HG02973 (cell line): ENCODE results near the gene NTRK2.

Experiments used
- ATAC-seq: cut with Tn5 transposase; IDR thresholded peaks from one replicate; pipeline ENCODE4 v1.9.1; 2021; ENCODE audit warnings: moderate library complexity; ENCODE audit not compliant: unreplicated experiment

Gene NTRK2

DNA sequence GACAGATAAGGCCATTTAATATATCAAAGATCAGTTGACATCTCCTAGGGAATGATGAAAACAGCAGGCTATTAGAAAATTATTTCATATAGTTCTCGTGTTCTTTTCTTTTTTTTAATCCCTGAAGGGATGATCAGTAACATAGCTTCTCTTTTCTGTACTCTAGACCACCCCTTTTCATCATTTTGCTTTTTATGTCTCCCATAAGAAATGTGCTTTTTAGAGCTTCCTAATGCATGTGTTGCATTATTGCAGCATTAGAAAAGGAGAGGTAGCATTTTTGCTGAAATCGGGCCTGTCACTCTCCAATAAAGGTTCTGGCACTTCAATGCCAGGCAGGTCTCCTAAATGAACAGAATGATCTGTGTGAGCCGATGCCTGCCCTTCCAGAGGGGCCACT, 143.3 kb downstream of the NTRK2 start:
- ATAC-seq: no peak

- no peak for ATAC-seq
Measured at GRCh38 chr9:84815554-84815953, 146.0 kb downstream of the NTRK2 start.

GRCh38 chr9:84817038-84817437, 147.5 kb downstream of the NTRK2 start:
- ATAC-seq: no peak

DNA sequence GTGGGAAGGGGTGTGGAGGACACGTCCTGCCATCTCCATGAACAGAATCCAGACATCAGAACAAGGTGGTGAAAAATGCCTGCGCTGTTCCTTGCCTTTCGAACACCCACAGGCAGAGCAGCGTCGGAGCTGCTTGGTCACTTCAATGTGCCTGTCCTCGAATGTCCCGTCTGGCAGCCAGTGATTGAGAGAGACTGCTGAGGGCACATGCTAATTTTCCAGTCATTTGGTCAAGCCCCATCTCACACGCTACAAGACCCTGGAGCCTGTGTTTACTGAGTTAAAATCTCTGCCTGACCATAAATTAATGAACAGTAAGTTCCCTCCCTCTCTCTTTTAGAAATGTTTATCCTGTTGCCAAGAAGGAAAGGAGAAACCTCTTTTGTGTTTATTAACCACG, 149.3 kb downstream of the NTRK2 start:
- no peak for ATAC-seq

DNA sequence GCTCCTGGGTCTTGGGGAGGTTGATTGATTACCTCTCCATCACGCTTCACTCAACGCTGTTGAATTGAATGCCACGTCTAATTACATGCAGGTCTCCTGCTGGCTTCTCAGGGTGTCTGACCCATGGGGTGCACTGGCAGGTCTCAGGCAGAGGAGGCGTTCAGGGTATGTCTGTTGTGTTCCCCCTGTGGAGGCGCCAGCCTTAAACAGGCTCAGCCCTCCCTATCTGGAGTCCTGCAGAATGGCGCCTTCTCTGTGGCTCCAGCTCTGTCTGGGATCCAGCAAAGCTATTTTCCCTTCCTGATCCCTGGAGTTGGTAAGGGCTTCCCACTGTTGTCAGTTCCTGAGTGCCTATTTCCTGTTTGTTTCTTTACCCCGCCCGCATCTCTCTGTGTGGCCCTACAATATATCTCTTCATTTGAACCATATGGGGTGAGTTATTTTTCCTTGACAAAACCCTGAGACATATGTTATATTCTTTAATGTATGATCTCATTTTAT, 150.0 kb downstream of the NTRK2 start:
- no peak for ATAC-seq

DNA sequence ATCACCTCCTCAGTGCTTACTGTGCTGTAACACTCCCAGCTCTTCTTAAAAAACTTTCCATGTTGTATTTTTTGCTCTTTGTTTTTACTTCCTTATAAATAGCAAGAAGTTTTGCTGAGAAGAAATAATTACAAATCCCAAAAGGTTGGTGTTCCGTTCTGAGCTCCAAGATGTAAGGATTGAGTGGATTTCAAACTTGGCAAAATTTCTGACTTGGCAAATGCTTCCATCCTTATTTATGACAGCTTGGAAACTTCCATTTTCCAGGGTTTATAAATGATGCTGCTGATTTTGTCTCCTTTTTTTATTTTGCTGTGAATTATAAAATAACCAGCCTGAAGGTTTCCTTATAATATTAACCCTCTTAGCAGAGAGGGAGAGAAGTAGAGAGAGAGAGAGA, 151.9 kb downstream of the NTRK2 start:
- no peak for ATAC-seq

- ATAC-seq: no peak
Measured at GRCh38 chr9:84822589-84823233, 153.2 kb downstream of the NTRK2 start.

DNA sequence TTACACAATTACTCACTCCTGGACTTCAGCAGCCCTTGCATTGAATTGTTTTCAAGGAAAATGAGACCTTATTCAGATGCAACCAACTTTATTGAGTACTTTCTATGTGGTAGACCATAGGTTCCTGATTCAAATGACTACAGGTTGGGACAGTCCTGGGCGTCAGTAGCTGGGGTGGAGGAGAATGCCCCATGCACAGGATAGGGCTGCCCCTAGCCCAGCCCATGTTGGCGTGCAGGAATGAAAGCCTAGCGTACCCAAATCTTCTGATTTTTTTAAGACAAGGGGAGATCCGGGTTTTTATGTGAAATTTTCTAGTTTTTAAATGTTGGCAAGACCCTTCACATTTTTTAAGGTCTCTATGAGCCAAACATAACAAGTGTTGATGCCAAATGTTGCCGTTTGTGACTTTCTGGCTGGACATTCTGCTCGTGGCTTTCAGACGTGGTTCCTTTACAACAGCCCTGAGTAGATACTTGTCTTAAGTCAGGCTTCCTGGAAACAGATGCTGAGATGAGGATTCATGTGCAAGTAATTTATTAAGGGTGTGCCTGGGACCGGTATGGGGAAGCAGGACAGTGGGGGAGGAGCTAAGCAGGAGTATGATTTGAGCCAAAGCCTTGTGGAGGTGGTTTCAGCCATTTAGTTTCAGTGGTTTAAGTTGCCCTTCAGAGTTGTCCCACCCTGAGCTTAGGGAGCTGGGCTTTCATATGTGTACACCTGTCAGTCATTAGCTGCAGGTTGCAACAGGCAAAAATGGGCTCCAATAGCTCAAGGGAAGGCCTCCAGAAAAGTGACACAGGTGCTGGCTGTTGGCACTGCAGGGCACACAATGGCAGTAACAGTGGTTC, 154.1 kb downstream of the NTRK2 start:
- ATAC-seq: no peak

DNA sequence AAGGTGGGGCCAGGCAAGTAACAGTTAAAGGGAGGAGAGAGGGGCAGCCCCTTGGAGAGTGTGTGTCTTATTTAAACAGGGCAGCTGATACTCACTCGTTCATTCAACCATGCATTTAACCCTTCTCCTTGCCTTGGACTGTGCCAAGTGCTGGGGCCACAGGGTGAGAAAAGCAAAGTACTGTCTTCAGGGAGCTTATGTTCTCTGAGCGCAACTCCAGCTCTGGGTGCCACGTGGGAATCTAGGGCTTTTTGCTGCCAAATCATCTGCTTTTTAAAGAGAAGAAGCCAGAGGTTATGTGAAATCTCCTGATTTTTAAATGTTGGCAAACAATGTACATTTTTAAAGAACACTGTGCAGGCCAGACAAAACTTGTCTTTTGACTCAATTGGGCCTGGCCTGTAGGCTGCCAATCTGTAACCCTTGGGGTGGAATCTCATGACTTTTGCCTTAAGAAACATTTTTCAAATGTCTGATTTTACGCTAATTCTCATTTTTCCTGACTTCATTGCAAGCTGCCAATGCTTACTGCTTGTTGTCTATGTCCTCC, 157.8 kb downstream of the NTRK2 start:
- ATAC-seq: no peak

DNA sequence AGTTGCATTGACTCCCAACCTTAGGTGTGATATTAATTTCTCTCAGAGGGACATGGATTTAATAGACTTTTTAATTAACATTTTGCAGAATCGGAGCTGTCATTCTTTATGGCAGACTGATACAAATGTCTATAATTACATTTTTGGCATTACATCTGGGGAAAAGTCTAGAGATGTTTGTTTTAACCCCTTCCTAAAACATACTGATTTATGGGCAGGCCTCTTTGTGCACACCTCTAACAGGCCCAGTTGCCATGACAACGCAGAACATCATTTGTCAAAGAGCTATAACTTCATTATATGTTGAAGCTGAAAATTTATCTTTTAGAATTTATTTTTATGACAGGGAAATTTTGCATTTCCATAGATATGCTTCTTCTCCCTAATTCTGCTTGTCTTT, 158.5 kb downstream of the NTRK2 start:
- ATAC-seq: no peak

DNA sequence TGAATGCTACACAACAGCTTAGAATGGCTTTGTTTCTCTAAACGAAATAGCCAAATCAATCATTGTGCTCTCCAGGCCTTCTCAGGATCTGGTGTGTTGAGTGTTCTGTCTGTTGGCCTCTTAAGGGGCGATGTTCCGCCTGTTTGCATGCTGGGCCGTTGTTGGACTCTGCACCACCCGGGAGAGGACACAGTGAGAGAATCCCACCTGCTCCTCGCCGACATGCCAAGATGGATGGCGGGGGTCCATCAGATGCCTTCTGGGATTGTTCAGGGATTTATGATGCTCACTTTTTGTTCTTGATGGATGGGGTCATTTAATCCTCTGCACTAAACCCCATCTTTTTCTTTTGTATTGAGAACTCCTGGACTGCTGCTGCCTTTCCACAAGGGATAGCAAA, 159.9 kb downstream of the NTRK2 start:
- no peak for ATAC-seq

DNA sequence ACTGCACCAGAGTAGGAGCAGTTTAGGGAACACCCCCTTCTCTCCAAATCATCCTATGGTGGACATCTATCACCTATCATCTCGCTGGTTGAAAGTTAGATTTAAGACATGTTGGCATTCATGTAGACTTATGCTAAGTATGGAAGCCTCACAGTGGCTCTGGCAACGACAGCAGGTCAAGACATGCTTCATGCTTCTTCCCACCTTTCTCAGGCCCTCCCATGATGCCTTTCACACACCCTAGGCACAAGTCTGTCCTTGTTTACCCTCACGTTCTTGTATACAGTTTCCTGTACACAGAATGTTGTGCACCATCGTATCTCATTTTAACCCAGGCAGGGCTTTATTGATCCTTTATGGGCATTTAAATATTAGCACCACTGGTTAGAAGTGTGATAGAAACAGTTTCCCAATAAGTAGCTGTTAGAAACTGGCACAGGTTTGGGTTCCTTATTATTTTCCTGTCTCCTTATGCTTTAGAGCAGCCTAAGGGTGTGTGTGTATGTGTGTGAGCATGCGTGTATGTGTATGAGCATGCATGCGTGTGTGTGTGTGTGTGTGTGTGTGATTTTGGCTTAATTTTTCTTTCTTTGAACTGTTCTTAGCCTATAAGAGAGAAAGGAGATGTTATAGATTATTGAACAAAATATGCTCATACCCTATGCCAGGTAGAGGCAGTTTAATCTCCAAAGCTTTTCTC, 160.6 kb downstream of the NTRK2 start:
- ATAC-seq: no peak

DNA sequence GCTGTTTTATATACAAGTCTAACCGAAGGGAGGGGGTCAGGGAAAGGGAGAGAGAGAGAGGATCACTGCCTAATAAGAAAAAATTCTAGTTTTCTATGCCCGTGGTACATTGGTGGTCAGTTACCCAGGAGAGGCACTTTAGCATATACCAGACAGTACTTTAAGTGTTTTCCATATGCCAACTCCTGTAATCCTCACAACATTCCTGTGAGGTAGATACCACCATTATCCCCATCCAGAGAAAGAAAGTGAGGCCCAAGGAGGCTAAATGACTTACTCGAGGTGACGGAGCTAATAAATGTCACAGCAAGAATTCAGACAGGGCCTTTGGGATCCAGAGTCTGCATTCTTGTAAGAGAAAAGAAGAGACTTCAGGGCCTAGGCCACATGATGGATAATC, 161.8 kb downstream of the NTRK2 start:
- no peak for ATAC-seq

DNA sequence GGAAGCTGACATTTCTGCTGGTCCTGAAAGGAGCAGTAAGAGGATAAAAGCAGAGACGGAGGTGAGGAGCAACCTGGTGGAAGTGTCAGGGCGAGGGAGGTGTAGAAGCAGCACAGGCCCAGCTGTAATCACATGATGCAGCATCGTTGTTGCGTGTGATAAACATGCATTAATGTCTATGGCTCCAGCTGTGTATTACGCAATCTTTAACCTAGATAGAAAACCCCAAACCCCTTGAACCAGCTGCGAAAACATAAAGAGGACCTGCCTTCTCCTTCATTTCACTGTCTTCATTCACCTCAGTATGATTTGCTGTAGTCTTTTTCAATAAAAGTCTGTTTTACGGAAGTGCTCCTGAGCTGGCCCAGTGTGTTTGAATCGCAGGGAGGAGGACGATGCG, 162.9 kb downstream of the NTRK2 start:
- ATAC-seq: no peak

GRCh38 chr9:84834426-84834825, 164.9 kb downstream of the NTRK2 start:
- ATAC-seq: no peak

DNA sequence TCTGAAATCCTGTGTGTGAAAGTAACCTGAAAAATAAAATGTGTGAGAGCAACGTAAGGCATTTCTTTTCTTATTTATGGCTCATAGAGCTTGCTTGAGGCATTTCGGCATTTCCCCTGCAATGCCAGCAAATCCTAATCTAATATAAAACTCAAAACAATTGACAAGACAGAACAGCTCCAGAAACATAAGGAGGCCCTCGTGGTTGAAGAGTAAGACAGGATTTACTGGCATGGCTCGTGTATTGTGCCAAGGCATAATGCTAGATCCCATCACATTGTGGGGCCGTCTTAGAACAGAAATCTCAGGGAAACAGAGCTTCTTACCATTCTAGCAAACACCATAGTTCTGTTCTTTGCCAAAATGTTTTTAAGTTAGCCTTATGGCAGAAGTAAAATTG, 166.2 kb downstream of the NTRK2 start:
- no peak for ATAC-seq

GRCh38 chr9:84838879-84839278, 169.3 kb downstream of the NTRK2 start:
- ATAC-seq: no peak

DNA sequence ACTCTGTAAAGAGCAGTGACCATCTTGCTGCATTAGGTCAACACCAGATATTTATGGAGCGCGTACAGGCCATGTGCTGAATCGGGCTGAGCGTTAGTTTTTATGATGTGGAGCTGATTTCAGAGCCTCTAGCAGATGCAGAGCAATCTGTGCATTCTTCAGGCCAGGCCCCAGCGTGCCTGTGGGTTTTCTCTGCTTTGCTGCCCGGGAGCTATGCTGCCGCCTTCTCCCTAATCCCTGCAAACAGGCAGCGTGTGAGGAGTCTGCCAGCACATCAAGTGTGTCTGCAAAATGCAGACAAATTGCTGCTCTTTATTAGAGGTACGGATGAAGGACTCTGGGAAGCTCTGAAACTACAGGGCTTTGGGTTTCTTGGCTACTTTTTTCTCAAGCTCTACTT, 170.0 kb downstream of the NTRK2 start:
- ATAC-seq: no peak

DNA sequence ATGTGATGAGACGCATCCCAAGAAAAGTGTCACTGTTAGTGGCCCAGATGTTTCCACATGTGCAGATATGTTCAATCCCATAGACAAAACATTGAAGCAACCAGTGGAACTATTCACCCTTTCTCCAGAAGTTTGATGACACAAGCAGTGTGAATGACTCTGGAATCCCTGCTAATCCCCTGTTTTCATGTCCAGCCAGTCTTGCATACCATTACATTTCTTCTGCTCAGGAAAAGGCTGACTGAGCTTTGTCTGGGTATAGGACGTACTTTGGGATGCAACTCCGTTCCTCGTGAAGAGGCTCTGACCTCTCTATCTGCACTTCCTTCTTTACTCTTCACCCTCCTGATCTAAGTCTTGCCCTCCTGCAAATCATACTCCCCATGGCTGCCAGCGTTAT, 172.4 kb downstream of the NTRK2 start:
- no peak for ATAC-seq

- no peak for ATAC-seq
Measured at GRCh38 chr9:84843175-84843824, 173.8 kb downstream of the NTRK2 start.
